HUES6 (cell line): Measurements from ENCODE around the gene KCNN3.

Source experiments
- H3K27ac ChIP-seq: 2 replicates; pipeline ENCODE4 v1.7.0; 2013; ENCODE audit warnings: low read depth, mild to moderate bottlenecking, low read length, inconsistent platforms
- H3K27me3 ChIP-seq: 2 replicates; pipeline ENCODE4 v1.6.1; 2013; ENCODE audit warnings: low read length; ENCODE audit not compliant: control insufficient read depth, insufficient read depth
- H3K36me3 ChIP-seq: 2 replicates; pipeline ENCODE4 v1.6.1; 2013; ENCODE audit warnings: low read length; ENCODE audit not compliant: control insufficient read depth, insufficient read depth
- H3K4me1 ChIP-seq: 2 replicates; pipeline ENCODE4 v1.6.1; 2013; ENCODE audit warnings: low read length; ENCODE audit not compliant: control insufficient read depth, insufficient read depth
- H3K4me3 ChIP-seq: 2 replicates; pipeline ENCODE4 v1.5.1; 2013; ENCODE audit warnings: low read depth, low read length
- H3K9ac ChIP-seq: one replicate; pipeline ENCODE4 v1.6.1; 2013; ENCODE audit warnings: mild to moderate bottlenecking, low read length
- H3K9me3 ChIP-seq: 2 replicates; pipeline ENCODE4 v1.6.1; 2013; ENCODE audit warnings: low read depth, low read length; ENCODE audit not compliant: control insufficient read depth, insufficient read depth

KCNN3 gene

DNA sequence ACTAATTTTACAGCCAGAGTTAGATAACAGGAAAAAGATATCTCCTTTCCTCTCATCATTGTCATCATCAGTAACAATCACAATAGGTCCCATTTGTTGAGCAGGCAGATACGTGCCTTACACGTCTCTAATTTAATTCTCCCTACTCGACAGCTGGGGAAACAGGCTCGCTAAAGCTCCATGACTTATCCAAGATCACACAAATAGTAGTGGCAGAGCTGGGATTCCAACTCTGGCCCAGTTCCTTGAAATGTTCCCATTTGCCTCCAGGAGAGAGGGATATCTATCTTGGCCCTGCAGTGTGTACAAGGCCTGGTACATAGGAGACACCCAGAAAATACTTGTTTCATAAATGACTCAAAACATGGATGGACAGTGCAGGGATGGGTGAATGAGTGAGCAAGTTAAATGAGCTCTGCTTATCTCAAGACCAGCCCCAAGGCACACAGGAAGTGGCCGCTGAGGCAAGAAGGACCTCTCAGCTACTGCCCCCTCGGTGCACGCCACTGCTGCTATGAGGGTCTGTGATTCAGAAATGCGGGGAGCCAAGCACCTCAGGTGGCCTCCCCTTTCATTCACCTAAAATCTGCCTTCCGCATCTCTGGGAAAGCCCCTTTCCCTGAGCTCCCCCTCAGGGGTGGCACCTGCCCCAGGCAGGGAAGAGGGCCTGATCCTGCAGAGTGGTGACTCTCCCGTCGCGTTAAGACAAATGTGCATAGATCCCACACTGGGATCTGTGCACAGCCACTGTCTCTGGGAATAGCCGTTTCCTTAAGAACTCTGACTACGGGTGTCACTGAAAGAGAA, 3.6 kb downstream of the KCNN3 start:
- Histone ChIP-seq H3K9ac (no peak overlapping the region), H3K9me3 (no peaks in the 10 kb centered on the region), H3K27ac (no peak overlapping the region), H3K36me3 (no peaks in the 10 kb centered on the region), H3K27me3 (peaks cover 45% of the 10 kb centered on the region), H3K4me3 (peak overlapping the region; percentile 27), H3K4me1 (peaks cover 57% of the 10 kb centered on the region)

DNA sequence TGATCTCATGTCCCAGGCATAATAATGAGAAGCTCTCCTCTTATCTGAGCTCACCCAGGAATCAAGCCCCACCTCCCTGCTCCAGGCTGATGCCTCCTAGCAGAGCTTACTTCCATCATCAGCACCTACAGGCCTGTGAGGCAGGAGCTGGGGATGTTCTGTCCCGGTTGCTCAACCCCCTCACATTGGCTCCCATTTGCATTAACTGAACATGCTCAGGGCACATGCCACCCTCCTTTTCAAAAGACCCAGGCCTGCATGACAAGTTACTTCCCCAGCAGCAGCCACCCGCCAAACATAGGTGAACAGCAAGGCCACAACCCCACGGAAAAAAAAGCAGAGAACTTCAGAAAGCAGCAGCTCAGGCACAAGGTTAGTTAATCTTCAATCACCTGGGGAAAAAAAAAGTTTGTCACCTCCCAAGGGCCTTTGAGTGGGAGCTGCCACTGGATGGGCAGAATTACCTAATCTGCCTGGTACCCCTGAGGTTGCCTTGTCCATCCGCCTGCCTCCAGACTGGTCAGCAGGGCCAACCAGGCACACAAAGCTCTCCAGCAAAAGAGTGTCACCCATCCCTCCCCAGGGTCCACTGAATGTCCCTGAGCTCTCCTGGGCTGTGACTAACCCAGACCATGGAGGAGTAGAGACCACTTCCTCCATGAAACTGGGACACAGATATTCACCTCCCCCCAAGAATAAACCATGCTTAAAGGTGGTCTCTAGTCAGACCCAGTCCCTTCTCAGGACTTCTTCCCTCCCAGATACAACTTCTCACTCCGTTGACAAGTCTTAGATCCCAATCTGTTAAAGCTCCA, 4.4 kb downstream of the KCNN3 start:
- Histone ChIP-seq H3K9me3 (no peaks in the 10 kb centered on the region), H3K9ac (no peak overlapping the region), H3K27ac (no peak overlapping the region), H3K4me3 (no peak overlapping the region), H3K27me3 (peaks cover 45% of the 10 kb centered on the region), H3K36me3 (no peaks in the 10 kb centered on the region), H3K4me1 (peaks cover 56% of the 10 kb centered on the region)

DNA sequence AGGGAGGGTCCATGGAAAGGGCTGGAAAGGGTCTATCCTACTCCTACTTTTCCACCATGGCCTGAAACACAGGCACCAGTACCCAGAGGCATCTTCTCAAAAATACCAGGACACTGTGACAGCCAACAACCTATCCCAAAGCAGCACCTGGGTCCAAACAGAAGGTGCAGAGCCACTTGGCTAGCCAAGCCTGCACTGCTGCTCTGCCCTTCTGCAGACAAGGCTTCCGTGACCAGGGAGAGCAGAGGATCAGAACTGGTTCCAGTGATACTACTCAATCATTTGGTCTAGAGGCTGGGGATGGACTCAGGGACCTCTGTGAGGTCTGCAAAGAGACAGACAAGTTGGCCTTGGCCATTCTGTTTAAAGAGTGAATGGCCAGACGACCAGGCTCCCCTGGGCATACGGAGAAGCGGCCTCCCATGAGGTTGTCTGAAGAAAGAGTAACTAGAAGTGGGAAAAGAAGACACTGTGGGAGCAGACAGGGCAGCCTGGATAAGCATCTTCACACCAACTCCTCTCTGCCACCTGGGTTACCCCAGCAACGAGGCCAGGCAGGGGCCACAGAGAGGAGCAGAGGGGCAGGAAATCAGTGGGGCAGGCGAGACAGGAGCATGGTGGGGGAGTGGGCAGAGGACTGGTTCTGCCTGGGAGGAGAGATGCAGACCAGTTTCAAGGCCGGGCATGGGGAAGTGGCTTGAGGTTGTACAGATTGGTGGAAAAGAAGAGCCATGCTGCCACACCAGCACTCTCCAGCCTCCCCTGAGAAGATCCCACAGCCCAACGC, 5.7 kb downstream of the KCNN3 start:
- Histone ChIP-seq H3K9ac (no peak overlapping the region), H3K4me3 (no peak overlapping the region), H3K27ac (no peak overlapping the region), H3K27me3 (peaks cover 38% of the 10 kb centered on the region), H3K9me3 (no peaks in the 10 kb centered on the region), H3K36me3 (no peaks in the 10 kb centered on the region), H3K4me1 (peaks cover 46% of the 10 kb centered on the region)

DNA sequence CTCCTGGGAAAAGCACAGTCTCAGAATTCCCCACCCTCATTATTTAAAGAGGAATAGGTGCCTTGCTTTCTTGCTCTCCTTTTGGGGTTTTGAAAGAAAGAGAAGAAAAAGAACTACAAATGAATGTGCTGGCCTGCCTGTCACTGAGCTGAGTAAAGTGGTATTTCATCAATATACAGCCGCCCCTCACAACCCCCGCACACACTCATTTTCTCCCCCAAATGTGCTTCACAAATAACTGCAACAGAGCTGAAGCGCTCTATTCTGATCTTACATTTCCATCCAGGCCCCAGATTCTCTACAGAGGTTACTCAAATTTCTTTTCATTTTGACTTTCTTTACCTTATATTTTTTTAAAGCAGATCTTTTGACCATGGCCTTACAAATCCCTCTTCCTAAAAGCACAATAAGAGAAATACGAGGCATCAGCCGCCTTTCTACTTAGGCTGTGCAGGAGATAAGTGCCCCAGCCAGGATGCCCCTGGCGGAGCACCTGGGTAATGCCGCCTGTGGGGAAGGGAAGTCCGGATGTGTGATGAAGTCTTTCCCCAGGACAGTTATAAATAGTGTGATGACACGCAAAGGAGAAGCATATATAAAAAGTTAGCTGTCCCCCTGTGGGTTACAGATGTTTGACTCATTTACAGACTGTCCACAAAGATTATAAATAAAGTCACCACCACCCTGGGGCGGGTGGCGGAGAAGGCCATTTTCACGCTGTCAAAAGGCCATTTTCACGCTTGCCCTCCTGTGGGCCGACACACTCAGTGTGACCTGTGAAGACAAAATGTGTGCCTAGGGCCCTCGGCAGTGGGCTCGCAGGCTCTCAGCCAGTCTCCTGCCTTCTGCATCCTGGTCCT, 6.5 kb downstream of the KCNN3 start:
- Histone ChIP-seq H3K36me3 (no peaks in the 10 kb centered on the region), H3K27me3 (peaks cover 30% of the 10 kb centered on the region), H3K9ac (no peak overlapping the region), H3K4me1 (peaks cover 38% of the 10 kb centered on the region), H3K27ac (no peak overlapping the region), H3K4me3 (no peak overlapping the region), H3K9me3 (no peaks in the 10 kb centered on the region)

DNA sequence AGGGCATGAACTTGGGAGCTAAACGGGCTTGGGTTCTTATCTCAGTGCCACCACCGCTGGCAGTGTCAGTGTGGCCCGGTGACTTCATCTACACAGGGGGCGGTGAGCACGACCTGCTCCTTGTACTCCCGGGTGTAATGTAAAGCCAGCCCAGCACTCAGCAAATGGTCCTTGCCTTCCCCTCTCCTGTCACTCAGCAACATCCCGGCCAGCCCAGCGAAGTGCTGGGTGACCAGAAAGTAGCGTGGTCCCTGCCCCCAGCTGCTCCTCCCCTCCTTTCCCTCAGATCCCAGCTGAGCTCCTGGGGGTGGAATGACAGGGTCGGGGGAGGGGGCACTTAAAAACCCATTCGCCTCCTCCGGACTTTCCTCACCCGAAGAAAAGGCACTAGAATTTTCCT, 7.2 kb downstream of the KCNN3 start:
- Histone ChIP-seq H3K36me3 (no peaks in the 10 kb centered on the region), H3K27me3 (peaks cover 23% of the 10 kb centered on the region), H3K4me3 (0 out of 2 replicates have a peak overlapping the region, but pooled peaks have one; percentile 6), H3K9me3 (no peaks in the 10 kb centered on the region), H3K27ac (no peak overlapping the region), H3K9ac (no peak overlapping the region), H3K4me1 (peaks cover 31% of the 10 kb centered on the region)

DNA sequence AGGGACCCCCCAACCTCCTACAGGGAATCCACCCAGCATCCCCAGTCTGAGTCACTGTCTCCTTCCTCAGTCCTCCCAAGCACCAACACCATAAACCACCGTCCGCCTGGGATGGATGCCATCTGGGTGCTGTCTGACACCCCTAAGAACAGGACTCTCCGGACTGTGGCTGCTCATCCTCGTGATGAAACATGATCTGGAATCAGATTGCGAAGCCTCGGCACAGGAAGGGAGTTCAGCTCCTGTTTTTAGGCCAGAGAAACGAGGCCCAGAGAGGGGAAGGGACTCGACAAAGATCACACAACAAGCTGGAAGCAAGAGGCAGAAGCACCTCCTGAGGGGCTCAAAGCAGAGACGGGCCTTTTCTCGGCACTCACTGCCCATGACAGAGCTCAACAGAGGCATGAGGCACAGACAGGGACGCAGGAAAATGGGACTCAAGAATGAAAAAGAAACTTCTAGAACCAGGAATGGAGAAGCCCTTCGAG, 8.4 kb downstream of the KCNN3 start:
- H3K27me3 ChIP-seq = peaks cover 11% of the 10 kb centered on the region
- no peak overlapping the region for H3K27ac ChIP-seq
- no peaks in the 10 kb centered on the region for H3K36me3 ChIP-seq
- H3K4me1 ChIP-seq = peaks cover 21% of the 10 kb centered on the region
- H3K9ac ChIP-seq = no peak overlapping the region
- H3K9me3 ChIP-seq = no peaks in the 10 kb centered on the region
- H3K4me3 ChIP-seq = no peak overlapping the region

DNA sequence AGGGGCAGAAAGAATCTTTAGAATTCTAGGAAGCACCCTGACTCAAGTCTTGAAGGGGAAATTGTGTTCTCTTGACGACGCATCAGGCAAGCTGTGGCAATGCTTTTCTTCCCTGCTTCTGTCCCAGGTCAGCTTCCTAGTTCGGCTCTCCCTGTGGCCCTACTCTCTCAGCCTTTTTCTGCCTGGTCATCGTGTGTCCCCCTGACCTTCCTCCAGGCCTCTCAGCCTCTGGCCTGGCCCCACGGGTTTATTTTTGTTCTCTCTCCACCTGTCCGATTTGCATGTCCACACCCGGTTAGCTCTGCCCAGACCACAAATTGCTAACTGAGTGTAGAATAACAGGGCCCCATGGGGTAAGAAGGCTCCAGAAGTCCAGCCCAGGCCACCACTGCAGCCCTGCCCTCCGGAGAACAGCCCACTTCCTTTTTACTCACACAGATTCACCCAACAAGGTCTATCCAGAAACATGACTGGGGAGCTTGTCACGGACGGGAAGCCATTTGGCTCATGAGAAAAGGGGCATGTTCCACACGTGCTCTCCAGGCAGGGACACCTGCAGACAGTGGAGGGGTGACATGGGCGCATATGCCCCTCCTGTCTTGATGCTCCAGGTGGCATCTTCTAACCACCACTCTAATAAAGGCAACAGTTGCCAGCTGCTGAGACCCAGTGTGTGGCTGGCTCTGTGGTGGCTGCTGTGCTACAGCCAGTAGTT, 9.8 kb downstream of the KCNN3 start:
- no peaks in the 10 kb centered on the region for H3K9me3 ChIP-seq
- peaks cover 5% of the 10 kb centered on the region; the same call in 1 of the 2 replicates for H3K27me3 ChIP-seq
- H3K4me1 ChIP-seq = peaks cover 20% of the 10 kb centered on the region
- no peaks in the 10 kb centered on the region for H3K36me3 ChIP-seq
- no peak overlapping the region for H3K27ac ChIP-seq
- H3K9ac ChIP-seq = no peak overlapping the region
- no peak overlapping the region for H3K4me3 ChIP-seq

DNA sequence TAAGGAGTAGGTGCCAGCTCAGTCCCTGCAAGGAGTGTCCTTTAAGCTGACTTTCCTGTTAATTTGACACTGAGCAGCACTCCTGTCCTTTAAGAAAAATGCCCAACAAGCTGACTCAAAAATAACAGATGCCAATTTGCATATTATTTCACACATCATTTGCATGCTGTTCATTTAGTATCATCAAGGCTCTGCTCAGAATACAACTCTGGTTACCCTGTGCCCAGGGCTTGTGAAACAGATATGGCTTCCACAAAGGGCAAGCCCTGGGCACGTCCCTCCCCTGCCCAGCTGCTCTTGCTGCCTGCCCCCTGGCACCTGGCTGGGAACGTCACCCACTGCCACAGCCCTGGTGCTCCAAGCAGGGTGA, 10.3 kb downstream of the KCNN3 start:
- H3K9ac ChIP-seq = no peak overlapping the region

DNA sequence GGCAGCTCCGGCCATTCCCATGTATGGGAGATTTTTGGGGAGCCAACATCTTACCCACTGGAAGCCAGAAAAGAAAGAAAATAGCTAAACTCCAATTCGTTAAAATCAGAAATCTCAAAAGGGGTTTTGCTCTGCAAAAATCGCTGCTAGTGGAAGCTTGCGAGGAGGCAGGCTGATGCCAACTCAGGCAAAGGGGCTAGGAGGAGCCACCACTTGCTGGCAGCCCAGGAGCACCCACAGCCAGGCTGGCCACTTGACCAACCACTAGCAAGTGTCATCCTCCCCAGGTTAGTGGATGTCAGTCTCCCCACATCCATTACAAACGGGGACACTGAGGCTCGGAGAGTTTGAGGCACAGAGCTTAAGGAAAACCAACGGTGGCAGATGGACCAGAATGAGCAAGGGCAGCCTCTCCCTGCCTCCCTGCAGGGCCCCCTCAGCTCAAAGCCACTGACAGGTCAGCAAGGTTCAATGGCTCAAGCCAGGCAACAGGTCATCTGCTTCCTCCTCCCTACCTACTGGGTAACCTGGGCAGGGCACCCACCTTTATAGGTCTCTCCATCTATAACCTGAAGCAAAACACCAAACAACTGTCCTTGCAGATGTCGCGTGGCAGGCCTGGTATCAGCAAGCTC, 10.8 kb downstream of the KCNN3 start:
- H3K27ac ChIP-seq = no peak overlapping the region

More for the DNA sequence above, 10.3 kb downstream of the KCNN3 start:
- Histone ChIP-seq H3K4me1 (peaks cover 20% of the 10 kb centered on the region), H3K4me3 (no peak overlapping the region), H3K27ac (no peak overlapping the region), H3K36me3 (no peaks in the 10 kb centered on the region), H3K9me3 (no peaks in the 10 kb centered on the region), H3K27me3 (peaks cover 5% of the 10 kb centered on the region; the same call in 1 of the 2 replicates)

More for the DNA sequence above, 10.8 kb downstream of the KCNN3 start:
- Histone ChIP-seq H3K4me3 (no peak overlapping the region), H3K27me3 (peaks cover 5% of the 10 kb centered on the region; the same call in 1 of the 2 replicates), H3K4me1 (peaks cover 20% of the 10 kb centered on the region), H3K36me3 (no peaks in the 10 kb centered on the region), H3K9ac (no peak overlapping the region), H3K9me3 (no peaks in the 10 kb centered on the region)
